Measurements from ENCODE around the gene WFS1.

WFS1 gene

DNA sequence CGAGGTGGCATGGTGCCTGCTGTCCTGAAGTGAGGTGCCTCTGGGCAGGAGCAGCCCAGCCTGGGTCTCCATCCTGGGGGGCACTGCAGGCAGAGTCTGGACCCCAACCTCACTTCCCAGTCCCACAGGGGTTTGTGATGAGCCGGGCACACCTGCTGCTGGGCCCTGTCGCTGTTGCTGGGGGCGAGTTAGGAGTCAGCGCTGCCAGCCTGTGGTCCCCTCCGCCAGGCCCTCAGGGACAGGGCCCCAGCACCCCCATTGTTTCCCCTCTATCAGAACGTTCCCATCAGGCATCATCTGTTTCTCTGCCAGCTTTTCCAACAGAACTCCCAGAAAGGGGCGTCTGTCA is 23.4 kb downstream of the WFS1 start:
- Mint-ChIP-seq H3K27ac (no peak overlapping the region), H3K36me3 (ENCODE audit: low read depth) (peaks cover 20% of the 10 kb centered on the region), H3K4me1 (peaks cover 10% of the 10 kb centered on the region), H3K9me3 (no peaks in the 10 kb centered on the region), H3K27me3 (ENCODE audit: low read depth, poor library complexity) (peaks cover 4% of the 10 kb centered on the region), H3K4me3 (no peak overlapping the region)
- TF ChIP-seq, protein P1, sequence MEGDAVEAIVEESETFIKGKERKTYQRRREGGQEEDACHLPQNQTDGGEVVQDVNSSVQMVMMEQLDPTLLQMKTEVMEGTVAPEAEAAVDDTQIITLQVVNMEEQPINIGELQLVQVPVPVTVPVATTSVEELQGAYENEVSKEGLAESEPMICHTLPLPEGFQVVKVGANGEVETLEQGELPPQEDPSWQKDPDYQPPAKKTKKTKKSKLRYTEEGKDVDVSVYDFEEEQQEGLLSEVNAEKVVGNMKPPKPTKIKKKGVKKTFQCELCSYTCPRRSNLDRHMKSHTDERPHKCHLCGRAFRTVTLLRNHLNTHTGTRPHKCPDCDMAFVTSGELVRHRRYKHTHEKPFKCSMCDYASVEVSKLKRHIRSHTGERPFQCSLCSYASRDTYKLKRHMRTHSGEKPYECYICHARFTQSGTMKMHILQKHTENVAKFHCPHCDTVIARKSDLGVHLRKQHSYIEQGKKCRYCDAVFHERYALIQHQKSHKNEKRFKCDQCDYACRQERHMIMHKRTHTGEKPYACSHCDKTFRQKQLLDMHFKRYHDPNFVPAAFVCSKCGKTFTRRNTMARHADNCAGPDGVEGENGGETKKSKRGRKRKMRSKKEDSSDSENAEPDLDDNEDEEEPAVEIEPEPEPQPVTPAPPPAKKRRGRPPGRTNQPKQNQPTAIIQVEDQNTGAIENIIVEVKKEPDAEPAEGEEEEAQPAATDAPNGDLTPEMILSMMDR (IDR thresholded peaks at IDR 0.05) = no peak
- DNase-seq = no peak

DNA sequence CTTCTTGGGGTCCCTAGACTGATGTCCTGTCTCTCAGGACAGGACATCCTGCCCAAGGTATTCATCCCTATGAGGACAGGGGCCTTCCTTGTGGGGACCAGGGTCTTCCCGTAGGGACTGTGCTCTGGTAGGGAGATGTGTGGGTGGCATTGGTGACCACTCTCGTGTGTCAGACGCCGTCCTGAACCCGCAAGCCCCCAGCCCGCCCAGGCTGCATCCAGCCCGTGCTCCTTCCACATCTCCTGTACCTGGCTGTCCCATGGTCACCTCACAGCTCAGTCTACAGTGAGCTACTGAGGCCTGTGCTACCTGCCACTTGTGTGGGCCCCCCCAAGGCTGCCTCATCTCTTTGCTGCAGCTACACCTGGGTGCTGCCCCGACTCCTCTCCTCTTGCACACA is 24.0 kb downstream of the WFS1 start:
- Mint-ChIP-seq H3K4me1 (peaks cover 10% of the 10 kb centered on the region), H3K4me3 (no peak overlapping the region), H3K27ac (peak overlapping the region; percentile 74), H3K36me3 (ENCODE audit: low read depth) (peaks cover 21% of the 10 kb centered on the region), H3K27me3 (ENCODE audit: low read depth, poor library complexity) (peaks cover 4% of the 10 kb centered on the region), H3K9me3 (no peaks in the 10 kb centered on the region)
- DNase-seq = no peak
- TF ChIP-seq, protein P1 (IDR thresholded peaks at IDR 0.05) = no peak

- TF ChIP-seq, protein P1 (IDR thresholded peaks at IDR 0.05) = no peak
- no peak overlapping the region for H3K27ac Mint-ChIP-seq
- peaks cover 10% of the 10 kb centered on the region for H3K4me1 Mint-ChIP-seq
- peaks cover 4% of the 10 kb centered on the region for H3K27me3 Mint-ChIP-seq (ENCODE audit: low read depth, poor library complexity)
- DNase-seq = no peak
- H3K36me3 Mint-ChIP-seq (ENCODE audit: low read depth) = peaks cover 19% of the 10 kb centered on the region
- no peaks in the 10 kb centered on the region for H3K9me3 Mint-ChIP-seq
- H3K4me3 Mint-ChIP-seq = no peak overlapping the region
Observed at GRCh38 chr4:6294705-6295421, 25.2 kb downstream of the WFS1 start.

GRCh38 chr4:6295495-6295894 is 25.8 kb downstream of the WFS1 start:
- TF ChIP-seq, protein P1 (IDR thresholded peaks at IDR 0.05) = no peak
- Mint-ChIP-seq H3K4me1 (peaks cover 10% of the 10 kb centered on the region), H3K9me3 (no peaks in the 10 kb centered on the region), H3K36me3 (ENCODE audit: low read depth) (peaks cover 20% of the 10 kb centered on the region), H3K27me3 (ENCODE audit: low read depth, poor library complexity) (peaks cover 4% of the 10 kb centered on the region), H3K27ac (no peak overlapping the region), H3K4me3 (no peak overlapping the region)
- DNase-seq = no peak

- TF ChIP-seq, protein P1 (IDR thresholded peaks at IDR 0.05) = no peak
- Mint-ChIP-seq H3K27me3 (ENCODE audit: low read depth, poor library complexity) (peaks cover 4% of the 10 kb centered on the region), H3K36me3 (ENCODE audit: low read depth) (peaks cover 25% of the 10 kb centered on the region), H3K4me3 (no peak overlapping the region), H3K27ac (no peak overlapping the region), H3K9me3 (no peaks in the 10 kb centered on the region), H3K4me1 (peaks cover 10% of the 10 kb centered on the region)
- DNase-seq = no peak
Observed at GRCh38 chr4:6296026-6296425, 26.4 kb downstream of the WFS1 start.

DNA sequence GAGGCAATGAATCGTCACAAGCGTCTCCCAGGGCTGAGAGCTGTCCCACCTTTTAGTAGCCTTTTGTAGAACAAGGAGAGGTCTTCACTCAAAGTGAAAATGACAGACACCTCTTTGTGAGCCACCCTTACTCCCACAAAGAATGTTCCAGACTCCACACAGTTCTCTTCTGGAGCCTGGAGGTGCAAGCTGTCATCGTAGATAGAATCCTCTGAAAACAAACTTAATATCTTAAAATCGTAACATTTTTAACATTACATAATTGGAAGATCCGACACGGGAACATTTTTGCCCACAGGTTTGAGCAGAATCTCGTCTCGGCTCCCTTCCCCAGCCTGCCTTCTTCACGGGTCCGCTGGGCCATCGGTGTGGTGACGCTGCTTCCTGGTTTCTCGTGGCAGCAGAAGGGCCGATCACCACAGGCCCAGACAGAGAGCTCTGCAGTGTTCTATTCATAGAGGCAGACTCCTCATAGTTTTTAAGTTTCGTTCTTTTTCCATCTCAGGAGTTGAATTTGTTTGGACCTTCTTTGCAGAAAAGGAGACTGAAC is 27.7 kb downstream of the WFS1 start:
- no peaks in the 10 kb centered on the region for H3K9me3 Mint-ChIP-seq
- H3K4me1 Mint-ChIP-seq = peaks cover 10% of the 10 kb centered on the region
- H3K27ac Mint-ChIP-seq = peak overlapping the region; percentile 86
- peaks cover 33% of the 10 kb centered on the region for H3K36me3 Mint-ChIP-seq (ENCODE audit: low read depth)
- no peak for DNase-seq
- TF ChIP-seq, protein P1 (IDR thresholded peaks at IDR 0.05) = no peak
- H3K27me3 Mint-ChIP-seq (ENCODE audit: low read depth, poor library complexity) = peaks cover 4% of the 10 kb centered on the region
- H3K4me3 Mint-ChIP-seq = no peak overlapping the region
